ENCODE data around the gene MSRB3.

Gene MSRB3

DNA sequence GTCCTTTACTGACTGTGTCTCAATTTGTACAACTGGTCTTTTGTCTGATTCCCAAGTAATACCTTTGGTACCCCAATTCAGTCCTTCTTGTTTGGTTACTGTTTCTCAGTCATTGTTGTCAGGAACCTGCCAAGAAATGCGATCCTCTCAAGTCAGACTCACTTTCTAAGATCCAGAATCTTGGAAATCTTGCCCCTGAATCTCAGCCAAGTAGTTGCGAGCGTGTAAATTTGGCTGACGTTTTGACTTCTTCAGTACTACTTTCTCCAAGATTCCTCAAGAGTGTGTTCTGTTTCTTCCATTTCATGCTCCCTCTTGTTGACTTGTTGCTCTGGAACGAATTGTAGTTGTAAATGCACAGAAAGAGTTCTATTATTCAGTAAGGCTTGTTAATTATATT lies 114.0 kb downstream of the MSRB3 start:
- no peak for DNase-seq (ENCODE audit: low spot score)

GRCh38 chr12:65403188-65403587 lies 124.7 kb downstream of the MSRB3 start:
- DNase-seq (ENCODE audit: low spot score): no peak

DNA sequence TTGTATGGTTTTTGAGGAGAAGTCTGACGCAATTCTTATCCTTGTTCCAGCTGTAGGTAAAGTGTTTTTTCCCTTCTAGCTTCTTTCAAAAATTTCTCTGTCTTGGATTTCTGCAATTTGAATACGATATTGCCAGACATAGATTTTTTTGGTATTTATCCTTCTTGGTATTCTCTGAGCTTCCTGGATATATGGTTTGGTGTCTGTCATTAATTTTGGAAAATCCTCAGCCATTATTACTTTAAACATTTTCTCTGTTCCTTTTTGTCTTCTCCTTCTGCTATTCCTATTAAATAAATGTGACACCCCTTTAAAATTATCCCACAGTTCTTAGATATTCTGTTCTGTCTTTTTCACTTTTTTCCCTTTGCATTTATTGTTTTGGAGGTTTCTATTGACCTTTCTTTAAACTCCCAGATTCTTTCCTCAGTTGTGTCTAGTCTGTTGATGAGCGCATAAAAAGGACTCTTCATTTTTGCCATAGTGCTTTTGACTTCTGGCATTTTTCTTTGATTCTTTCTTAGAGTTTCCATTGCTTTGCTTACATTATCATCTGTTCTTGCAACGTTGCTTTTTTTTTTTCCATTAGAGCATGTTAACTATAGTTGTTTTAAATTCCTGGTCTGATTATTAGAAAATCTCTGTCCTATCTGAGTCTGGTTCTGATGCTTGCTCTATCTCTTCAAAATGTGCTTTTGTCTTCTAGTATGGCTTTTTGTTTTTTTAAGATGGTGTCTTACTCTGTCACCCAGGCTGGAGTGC lies 129.1 kb downstream of the MSRB3 start:
- no peak for DNase-seq (ENCODE audit: low spot score)

DNA sequence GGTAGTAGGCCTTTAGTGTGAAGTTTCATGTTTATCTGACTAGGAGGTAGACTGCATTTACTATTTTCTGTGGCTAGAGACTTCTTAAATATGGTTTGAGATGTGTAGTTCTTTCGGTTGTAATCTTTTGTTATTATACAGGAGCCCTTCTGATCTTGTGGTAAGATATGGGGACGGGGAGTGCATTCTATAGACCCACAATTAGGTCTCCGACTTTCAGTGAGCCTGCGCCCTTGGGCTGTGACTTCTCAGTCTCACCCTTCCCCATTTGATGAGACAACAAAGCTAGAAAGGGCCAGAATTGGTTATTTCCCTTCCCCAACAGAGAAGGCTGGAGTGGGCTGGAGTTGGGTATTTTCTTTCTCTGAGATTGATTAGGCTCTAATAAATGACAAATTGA lies 130.0 kb downstream of the MSRB3 start:
- DNase-seq (ENCODE audit: low spot score): no peak

GRCh38 chr12:65409726-65410125 lies 131.2 kb downstream of the MSRB3 start:
- no peak for DNase-seq (ENCODE audit: low spot score)

DNA sequence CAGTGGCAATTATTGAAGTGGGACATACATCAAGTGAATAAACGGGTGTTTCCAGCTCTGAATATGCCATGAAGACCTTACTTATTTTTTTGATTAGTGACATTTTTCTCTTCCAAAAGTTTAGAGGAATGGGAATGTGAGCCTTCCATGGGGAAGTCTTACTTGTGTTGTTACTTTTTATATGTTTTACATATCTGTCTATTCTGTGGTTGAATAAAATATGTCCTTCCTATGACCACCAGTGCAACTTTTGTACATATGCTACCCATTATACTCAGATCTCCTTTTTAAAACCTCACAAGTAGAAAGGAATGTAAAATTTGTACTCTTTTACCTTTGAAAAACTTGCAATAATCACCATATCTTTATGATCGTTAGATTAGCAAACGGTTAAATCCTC lies 132.7 kb downstream of the MSRB3 start:
- DNase-seq (ENCODE audit: low spot score): peak; percentile 6

GRCh38 chr12:65414526-65414925 lies 136.0 kb downstream of the MSRB3 start:
- no peak for DNase-seq (ENCODE audit: low spot score)

GRCh38 chr12:65415826-65416225 lies 137.3 kb downstream of the MSRB3 start:
- no peak for DNase-seq (ENCODE audit: low spot score)

DNA sequence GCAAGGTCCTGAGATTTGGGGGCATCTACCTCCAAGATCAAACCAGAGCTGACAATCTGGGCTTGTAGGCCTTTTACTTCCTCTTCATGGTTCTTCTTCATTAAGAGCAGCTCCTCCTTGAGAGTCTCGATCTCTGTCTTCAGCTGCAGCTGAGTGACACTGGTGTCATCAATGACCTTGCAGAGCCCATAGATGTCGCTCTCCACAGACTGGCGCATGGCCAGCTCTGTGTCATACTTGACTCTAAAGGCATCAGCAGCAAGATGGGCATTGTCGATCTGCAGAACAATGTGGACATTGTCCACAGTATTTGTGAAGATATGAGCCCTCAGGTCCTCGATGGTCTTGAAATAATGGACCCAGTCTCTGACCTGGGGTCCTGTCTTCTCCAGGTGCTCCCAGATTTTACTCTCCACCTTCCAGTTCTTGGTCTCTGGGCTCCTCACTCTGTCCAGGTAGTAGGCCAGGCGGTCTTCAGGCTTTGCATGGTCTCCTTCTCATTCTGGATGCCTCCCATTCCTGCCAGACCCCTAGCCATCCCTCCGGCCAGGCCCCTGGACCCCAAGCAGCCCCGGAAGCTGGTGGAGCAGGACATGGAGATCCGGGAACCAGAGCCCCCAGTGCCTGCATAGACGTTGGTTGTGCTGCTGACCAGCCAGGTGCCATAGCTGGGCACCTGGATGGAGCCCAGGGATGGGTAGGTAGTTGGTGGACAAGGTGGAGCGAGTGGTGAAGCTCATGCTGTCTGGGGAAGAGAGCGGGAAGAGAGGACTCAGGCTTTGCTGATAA lies 141.0 kb downstream of the MSRB3 start:
- no peak for DNase-seq (ENCODE audit: low spot score)

DNA sequence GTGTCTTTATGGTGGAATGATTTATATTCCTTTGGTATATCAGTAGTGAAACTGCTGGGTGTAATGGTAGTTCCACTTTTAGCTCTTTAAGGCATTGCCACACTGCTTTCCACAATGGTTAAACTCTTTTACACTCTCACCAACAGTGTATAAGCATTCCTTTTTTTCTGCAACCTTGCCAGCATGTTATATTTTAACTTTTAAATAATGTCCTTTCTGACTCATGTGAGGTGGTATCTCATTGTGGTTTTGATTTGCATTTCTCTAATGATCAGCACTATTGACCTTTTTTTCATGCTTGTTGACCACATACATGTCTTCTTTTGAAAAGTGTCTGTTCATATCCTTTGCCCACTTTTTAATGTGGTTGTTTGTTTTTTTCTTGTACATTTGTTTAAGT lies 142.5 kb downstream of the MSRB3 start:
- DNase-seq (ENCODE audit: low spot score): no peak

DNA sequence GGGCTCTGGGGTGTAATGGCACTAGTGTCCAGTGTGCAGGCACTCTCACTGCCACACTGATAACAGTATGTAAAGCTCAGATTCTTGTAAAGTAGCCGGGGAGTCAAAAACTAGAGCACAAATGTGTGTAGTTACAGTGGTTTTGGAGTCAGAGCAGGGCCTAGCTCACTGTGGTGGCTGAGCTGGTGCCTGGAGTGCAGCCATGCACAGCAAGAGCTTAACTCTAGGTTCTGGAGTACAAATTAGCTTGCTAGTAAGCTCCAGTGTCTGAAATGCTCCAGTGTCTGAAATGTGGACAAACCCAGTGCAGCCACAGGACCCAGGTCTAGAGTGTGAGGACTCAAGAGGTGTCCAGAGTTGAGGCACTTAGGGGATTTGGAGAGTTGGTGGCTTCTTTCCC lies 149.2 kb downstream of the MSRB3 start:
- DNase-seq (ENCODE audit: low spot score): no peak

DNA sequence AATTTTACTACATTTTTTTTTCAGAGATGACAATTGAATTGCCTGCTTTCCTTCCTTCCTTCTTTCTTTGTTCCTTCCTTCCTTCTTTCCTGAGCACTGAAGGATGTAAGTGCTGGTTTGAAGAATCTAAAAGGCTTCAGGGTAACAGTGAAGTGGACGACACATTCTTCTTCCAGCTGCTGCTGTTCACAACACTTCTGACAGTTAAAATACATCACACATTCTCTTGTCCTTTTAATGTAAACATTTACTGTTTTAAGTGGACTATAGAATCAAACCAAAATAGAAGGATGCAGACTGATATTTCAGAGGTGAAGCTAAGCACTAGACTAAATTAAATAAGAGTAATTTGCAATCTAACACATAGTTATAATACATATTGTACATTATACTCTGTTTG lies 151.5 kb downstream of the MSRB3 start:
- no peak for DNase-seq (ENCODE audit: low spot score)

DNA sequence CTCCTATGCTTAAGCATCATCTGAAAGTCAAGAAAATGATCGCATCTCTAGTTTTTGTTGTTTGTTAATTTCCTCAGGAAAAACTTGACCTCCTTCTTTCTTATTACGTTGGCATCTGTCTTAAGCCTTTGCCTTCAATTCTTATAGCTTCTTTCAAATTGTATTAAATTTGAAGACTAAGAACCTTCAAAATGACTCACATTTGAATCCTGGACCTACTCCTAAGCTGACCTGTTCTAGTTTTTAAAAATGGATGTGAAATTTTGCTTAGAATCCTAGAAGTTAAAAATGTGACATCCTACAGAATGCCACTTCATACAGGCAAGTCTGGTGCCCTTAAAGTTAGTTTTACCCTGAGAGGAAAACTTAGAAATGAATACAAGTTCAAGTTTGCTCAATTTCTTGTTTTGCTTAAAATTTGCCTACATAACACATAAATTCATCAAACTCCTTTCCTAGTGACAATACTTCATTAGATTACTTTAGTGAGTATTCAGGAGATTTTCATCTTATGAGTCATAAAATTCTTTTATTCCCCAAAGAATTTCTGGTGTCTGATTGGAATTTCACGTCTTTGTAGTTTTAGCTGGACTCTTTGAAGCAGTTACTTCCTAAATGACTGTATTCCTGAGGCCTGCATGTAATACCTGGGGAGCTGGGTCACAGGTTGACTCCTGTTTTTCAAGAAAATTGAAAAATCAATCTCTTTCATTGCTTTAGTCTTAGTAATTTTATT lies 152.3 kb downstream of the MSRB3 start:
- peak; percentile 51 for DNase-seq (ENCODE audit: low spot score)

DNA sequence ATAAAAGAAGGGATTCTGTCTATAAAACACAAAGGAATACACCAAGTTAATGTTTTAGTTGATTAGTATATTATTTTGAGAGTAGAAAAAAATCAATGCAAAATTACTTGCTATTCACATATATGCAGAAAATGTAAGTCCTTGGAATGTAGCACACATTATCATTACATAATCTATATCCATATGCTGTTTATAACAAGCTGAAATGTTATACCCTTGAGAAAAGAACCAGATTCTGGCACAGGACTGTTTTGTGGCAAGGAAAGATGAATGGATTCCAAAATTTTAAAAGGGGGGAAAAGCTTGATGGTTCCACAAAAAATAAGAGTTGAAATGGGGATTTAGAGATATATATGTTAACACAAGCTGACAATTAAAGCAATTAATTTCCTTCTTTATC lies 153.6 kb downstream of the MSRB3 start:
- DNase-seq (ENCODE audit: low spot score): no peak

DNA sequence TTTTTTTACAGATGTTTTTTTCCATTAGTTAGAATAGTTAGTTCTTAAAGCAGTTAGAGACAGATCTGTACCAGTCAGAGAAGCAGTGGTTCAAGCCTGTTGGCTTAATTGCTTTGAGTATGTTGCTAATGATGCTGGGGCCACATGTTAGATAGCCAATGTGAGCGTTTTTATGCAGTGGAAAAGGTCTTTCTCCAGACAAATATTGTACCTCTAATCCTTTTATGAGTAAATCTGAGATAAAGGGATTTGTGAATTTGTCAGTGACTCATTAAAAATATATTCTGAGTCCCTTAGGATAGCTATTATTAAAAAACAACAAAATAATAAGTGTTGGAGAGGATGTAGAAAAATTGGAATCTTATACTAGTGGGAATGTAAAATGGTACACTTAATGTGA lies 154.2 kb downstream of the MSRB3 start:
- DNase-seq (ENCODE audit: low spot score): no peak

DNA sequence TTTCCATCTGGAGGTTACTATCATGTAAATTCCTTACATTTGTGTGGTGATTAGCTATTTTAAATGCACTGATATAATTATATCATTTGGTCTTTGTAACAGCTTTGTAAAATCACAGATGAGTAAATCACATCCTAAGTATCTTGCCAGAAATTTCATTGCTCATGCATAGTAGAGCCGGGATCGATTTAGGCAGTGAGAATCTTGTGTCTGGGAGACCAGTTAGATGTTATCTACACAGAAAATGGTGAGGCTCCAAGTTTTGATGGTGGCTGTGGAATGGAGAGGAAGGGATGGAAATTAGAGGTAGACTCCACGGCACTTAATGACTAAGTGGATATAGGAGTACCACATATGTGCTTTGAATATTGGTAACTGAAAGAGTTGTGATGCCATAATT lies 156.3 kb downstream of the MSRB3 start:
- no peak for DNase-seq (ENCODE audit: low spot score)

DNA sequence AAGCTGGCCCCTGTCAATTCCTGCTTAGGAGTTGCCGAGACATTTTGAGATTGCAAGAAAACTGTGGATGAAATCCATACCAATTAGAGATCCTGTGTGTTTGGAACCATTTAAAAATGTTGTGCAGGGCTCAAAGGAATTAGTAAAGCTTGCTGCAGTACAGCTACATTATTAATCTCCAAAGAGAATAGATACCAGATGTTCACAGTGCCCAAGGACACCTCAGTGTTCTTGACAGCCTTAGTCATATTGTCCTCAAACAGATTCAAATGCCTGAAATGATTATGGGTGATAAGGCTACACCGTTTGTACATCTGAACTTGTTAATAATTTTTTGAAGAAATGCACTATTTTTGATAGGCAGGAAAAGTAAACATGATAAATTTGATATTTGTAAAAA lies 164.6 kb downstream of the MSRB3 start:
- peak; percentile 24 for DNase-seq (ENCODE audit: low spot score)

DNA sequence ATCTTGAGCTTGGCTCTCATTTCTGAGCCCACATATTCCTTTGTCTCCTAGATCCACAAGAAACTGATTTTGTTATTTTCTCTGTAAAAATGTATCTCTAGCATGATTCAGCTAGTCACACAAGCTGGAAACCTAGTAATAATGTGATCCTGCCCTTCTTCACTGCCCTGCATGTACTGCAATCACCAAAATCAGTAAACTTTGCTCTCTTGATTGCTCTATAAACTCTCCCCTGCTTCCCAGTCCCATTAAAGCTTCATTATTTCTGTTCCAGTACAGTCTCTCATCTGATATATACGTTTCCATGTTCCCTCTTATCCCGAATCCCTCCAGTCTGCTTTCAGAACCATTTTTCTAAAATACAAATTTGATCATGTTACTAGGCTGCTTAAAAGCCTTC lies 166.5 kb downstream of the MSRB3 start:
- DNase-seq (ENCODE audit: low spot score): no peak

GRCh38 chr12:65446901-65447300 lies 168.4 kb downstream of the MSRB3 start:
- no peak for DNase-seq (ENCODE audit: low spot score)

DNA sequence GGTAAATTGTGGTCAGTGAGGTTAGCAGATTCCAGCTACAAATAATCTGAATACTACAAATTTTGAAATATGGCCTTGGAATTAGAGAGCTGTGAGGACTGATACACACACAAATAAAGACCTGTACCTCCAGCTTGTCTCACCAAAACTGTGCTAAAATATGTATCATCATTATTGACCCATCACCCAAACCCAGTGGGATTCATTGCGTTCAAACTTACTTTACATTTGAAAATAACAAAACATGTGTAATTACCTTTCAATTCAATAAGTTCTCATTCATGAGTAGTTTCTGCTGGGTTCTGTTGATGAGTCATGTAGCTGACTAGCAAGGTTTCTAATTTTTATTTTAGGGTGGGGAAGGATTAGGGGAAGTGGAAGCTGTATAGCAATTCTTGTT lies 170.9 kb downstream of the MSRB3 start:
- DNase-seq (ENCODE audit: low spot score): peak; percentile 25

GRCh38 chr12:65450625-65451024 lies 172.1 kb downstream of the MSRB3 start:
- DNase-seq (ENCODE audit: low spot score): no peak

DNA sequence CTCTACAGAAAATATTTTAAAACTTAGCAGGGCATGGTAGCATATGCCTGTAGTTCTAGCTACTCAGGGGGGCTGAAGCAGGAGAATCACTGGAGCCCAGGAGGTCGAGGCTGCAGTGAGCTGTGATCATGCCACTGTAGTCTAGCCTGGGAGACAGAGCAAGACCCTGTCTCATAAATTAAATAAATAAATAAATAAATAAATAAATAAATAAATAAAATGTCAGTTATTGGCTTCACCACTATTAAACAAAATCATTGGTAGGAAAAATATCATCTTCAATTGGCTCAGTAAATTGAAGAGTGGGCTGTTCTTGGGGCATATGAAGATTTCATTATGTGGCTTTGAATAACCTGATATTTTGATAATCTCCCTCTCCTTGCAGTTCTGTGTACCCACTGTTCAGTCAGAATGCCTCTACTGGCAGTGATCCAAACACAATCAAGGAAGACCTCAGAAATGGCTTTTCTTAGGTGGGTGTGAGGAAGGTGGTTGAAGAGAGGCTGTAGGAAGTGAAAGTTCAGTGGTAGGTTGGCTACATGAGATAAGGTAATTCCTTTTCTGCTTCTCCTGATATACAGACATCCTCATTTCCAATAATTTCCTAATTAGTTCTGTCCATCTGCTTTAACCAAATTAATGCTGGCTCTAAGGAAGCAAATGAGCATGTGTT lies 175.8 kb downstream of the MSRB3 start:
- DNase-seq (ENCODE audit: low spot score): no peak
